Breast epithelium (tissue), 4 donors: ENCODE data around the gene TRIM26. TPM values are rescaled to one million over a fixed set of nuclear protein-coding genes. Genes with fewer than 3 reads are reported as not detected.

Source experiments
- DNase-seq, 2 donors: peaks; one replicate each; pipeline ENCODE4 v3.0.0-alpha.2; 2019; ENCODE audit warnings: low spot score in 2 of 2
- H3K27ac ChIP-seq, 2 donors: fragments of 200-600 bp; sonication (generic) in 1 of 2; one replicate each; pipeline ENCODE4 v1.5.1; 2016 to 2019; ENCODE audit warnings: mild to moderate bottlenecking in 1 of 2
- H3K27me3 ChIP-seq, 2 donors: fragments of 200-600 bp; sonication (generic) in 1 of 2; one replicate each; pipeline versions ENCODE4 v1.5.1 to v1.6.0; 2017 to 2019; ENCODE audit warnings: control low read depth in 1 of 2, mild to moderate bottlenecking in 1 of 2
- H3K36me3 ChIP-seq: fragments of 200-600 bp; one replicate; pipeline ENCODE4 v1.5.1; 2019
- H3K4me1 ChIP-seq, 2 donors: fragments of 200-600 bp; sonication (generic); one replicate each; pipeline ENCODE4 v1.5.1; 2016 to 2019; ENCODE audit warnings: control low read depth in 1 of 2
- H3K4me3 ChIP-seq, 3 donors: fragments of 200-600 bp; sonication (generic); 1 replicate in 2 of 3; 2 replicates in 1 of 3; pipeline ENCODE4 v1.5.1; 2016 to 2019; ENCODE audit warnings: mild to moderate bottlenecking in 3 of 3, moderate library complexity in 2 of 3
- H3K9me3 ChIP-seq, 2 donors: fragments of 200-600 bp; sonication (generic) in 1 of 2; one replicate each; pipeline ENCODE4 v1.5.1; 2016 to 2019; ENCODE audit warnings: control low read depth in 1 of 2
- POLR2A ChIP-seq: fragments of 450-650 bp; IDR thresholded peaks from one replicate; pipeline ENCODE4 v1.6.1; 2016; ENCODE audit warnings: antibody characterized with exemption, mild to moderate bottlenecking, moderate library complexity
- POLR2AphosphoS5 ChIP-seq, 3 donors: sonication (generic); formaldehyde crosslinking; IDR thresholded peaks; one replicate each; pipeline ENCODE4 v1.6.1; 2017; ENCODE audit warnings: antibody characterized with exemption in 3 of 3
- intact Hi-C: fragments of 100-400 bp; cut with DNase I; formaldehyde crosslinking; loops from one replicate; pipeline ENCODE4 v1.15.1; 2023; ENCODE audit warnings: low total_unique reads
- total RNA-seq, 3 donors: library from RNA; depleted of rRNA; stranded (reverse); fragments of >200 nt; gene quantifications; one replicate each; pipeline ENCODE4 v1.1.0, GENCODE V29; 2016
- TF ChIP-seq, protein P1 (sequence below), 3 donors: fragments of 450-650 bp; IDR thresholded peaks; one replicate each; pipeline ENCODE4 v1.5.1; 2016 to 2017; ENCODE audit warnings: antibody characterized with exemption in 3 of 3, mild to moderate bottlenecking in 3 of 3, moderate library complexity in 3 of 3

TRIM26 gene
- total RNA-seq, 3 donors from 2014 or later, result 31.7 to 66.2 (median 47.5) TPM

DNA sequence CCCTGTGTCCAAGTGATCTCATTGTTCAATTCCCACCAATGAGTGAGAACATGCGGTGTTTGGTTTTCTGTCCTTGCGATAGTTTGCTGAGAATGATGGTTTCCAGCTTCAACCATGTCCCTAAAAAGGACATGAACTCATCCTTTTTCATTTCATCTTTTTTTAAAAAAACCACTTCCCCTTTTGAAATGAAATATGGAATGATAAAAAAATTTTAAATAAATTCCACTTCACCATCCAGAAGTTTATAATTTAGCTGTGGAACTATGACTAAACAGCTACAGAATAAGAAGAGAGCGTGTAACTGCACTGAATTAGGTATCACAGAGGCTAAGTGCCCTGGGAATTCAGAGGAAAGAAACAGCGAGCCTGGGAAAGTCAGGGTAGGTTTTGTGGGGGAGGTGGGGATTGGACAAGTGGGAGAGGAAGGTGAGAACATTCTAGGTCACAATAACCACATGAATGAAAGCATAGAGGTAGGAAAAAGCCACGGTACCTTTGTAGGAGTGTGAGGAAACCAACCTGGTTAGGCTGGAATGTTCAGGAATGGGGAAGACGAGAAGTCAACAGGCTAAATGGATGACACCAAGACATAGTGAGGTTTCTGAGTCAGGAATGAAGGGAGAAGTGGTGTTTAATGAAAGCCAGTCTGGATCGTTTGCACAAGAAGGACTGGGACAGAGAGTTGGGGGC is 63.2 kb downstream of the TRIM26 start:
- no peak for DNase-seq
- Histone ChIP-seq H3K36me3 (no peaks in the 10 kb centered on the region), H3K4me1 (peaks cover 0 to 3% of the 10 kb centered on the region in 2 donors), H3K9me3 (no peaks in the 10 kb centered on the region), H3K27me3 (peaks cover 0 to 4% of the 10 kb centered on the region in 2 donors), H3K27ac (no peak overlapping the region), H3K4me3 (no peak overlapping the region)
- intact Hi-C loops, result no loop called here
- TF ChIP-seq POLR2A (no peak), POLR2AphosphoS5 (IDR thresholded peaks at IDR 0.05) (no peak)
- TF ChIP-seq, protein P1, sequence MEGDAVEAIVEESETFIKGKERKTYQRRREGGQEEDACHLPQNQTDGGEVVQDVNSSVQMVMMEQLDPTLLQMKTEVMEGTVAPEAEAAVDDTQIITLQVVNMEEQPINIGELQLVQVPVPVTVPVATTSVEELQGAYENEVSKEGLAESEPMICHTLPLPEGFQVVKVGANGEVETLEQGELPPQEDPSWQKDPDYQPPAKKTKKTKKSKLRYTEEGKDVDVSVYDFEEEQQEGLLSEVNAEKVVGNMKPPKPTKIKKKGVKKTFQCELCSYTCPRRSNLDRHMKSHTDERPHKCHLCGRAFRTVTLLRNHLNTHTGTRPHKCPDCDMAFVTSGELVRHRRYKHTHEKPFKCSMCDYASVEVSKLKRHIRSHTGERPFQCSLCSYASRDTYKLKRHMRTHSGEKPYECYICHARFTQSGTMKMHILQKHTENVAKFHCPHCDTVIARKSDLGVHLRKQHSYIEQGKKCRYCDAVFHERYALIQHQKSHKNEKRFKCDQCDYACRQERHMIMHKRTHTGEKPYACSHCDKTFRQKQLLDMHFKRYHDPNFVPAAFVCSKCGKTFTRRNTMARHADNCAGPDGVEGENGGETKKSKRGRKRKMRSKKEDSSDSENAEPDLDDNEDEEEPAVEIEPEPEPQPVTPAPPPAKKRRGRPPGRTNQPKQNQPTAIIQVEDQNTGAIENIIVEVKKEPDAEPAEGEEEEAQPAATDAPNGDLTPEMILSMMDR (IDR thresholded peaks at IDR 0.05), result no peak

DNA sequence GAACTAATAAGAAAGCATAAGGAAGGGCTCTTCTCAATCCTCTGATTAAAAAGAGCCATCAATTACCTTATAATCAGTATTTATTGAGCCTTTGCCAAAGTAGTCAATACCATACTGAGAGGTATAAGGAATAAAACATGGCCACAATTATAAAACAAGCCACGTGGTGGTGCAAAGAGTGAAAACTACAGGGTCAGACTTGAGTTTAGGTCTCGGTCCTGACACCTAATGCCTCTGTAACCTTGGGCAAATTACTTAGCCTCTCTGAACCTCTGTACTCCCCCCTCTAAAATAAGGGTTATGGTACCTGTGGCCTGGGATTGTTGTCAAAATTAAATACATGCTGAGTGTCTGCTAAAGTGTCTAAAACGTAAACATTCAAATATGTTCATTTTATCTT is 64.0 kb downstream of the TRIM26 start:
- TF ChIP-seq POLR2AphosphoS5 (IDR thresholded peaks at IDR 0.05) (no peak), POLR2A (no peak)
- TF ChIP-seq, protein P1 (IDR thresholded peaks at IDR 0.05), result no peak
- Histone ChIP-seq H3K4me1 (no peaks in the 10 kb centered on the region), H3K27ac (no peak overlapping the region), H3K27me3 (peaks cover 0 to 4% of the 10 kb centered on the region in 2 donors), H3K36me3 (no peaks in the 10 kb centered on the region), H3K4me3 (no peak overlapping the region), H3K9me3 (no peaks in the 10 kb centered on the region)
- intact Hi-C loops, result no loop called here
- DNase-seq, result no peak

DNA sequence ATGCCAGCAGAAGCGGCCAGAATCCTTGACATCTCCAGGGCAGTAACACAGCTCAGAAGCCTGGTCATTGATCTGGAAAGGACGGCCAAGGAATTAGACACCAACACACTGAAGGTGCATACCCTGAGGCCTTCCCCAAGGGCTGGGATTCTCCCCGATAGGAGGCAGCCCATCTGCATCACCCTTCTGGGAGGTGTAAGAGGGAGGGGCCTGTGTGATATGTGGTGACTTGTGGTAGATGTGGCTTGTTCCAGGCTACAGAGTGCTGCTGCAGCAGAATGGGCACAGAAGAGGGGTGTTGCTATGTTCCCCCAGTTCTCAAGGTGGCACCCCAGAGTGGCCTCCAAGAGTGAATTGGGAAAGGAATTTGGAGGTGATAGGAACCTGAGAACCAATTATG is 66.1 kb downstream of the TRIM26 start:
- no peaks in the 10 kb centered on the region for H3K9me3 ChIP-seq
- intact Hi-C loops, result no loop called here
- no peaks in the 10 kb centered on the region for H3K4me1 ChIP-seq
- TF ChIP-seq POLR2A, result no peak
- H3K27me3 ChIP-seq, result peaks cover 0 to 4% of the 10 kb centered on the region in 2 donors
- no peak overlapping the region for H3K4me3 ChIP-seq
- no peak overlapping the region for H3K27ac ChIP-seq
- no peak for DNase-seq
- no peaks in the 10 kb centered on the region for H3K36me3 ChIP-seq

DNA sequence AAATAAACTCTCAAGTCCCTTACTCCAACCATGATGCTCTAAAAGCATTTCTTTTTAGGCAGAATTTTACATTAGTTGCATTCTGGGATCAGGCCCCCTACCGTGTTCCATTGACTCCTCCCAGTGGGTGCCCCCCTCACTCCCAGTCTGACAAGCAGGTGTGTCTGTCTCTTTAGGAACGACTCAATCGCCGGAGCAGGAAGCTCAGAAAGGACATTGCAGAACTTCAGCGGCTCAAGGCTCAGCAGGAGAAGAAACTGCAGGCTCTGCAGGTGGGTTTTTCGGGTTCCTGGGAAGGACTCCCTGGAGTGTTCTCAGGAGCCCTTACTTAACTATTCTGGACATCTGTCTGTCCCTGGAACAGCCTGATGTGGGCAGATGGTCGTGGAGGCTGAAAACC is 67.4 kb downstream of the TRIM26 start:
- H3K9me3 ChIP-seq, result no peaks in the 10 kb centered on the region
- no peaks in the 10 kb centered on the region for H3K4me1 ChIP-seq
- H3K4me3 ChIP-seq, result no peak overlapping the region
- H3K27me3 ChIP-seq, result peaks cover 0 to 4% of the 10 kb centered on the region in 2 donors
- TF ChIP-seq POLR2A (no peak), POLR2AphosphoS5 (IDR thresholded peaks at IDR 0.05) (no peak)
- TF ChIP-seq, protein P1 (IDR thresholded peaks at IDR 0.05), result no peak
- no peaks in the 10 kb centered on the region for H3K36me3 ChIP-seq
- no peak for DNase-seq
- intact Hi-C loops, result no loop called here
- no peak overlapping the region for H3K27ac ChIP-seq

DNA sequence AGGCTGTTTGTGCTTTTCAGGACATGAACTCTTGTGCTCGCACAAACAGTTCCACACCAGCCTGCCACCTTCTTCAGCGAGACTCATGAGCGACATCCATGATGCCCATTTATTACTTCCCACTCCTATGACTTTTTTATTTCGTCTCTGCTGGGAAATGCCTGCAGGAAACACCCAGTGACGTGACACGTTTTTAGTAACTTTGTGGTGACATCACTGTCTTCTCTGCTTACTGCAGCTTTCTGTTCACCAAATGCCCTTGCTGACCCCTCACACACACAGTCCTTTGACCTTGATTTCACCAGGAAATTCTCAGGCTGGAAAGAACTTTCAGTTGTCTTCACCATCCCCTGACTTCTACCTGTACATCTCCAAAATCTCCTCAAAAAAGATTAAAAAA is 68.4 kb downstream of the TRIM26 start:
- Histone ChIP-seq H3K36me3 (no peaks in the 10 kb centered on the region), H3K27ac (no peak overlapping the region), H3K9me3 (no peaks in the 10 kb centered on the region), H3K4me3 (no peak overlapping the region), H3K4me1 (no peaks in the 10 kb centered on the region), H3K27me3 (peaks cover 0 to 4% of the 10 kb centered on the region in 2 donors)
- TF ChIP-seq, protein P1 (IDR thresholded peaks at IDR 0.05), result no peak
- TF ChIP-seq POLR2A (no peak), POLR2AphosphoS5 (IDR thresholded peaks at IDR 0.05) (no peak)
- no peak for DNase-seq
- intact Hi-C loops, result no loop called here
